Esophagus muscularis mucosa (tissue), 4 donors: ENCODE results near the gene PMM2. TPM values are rescaled to one million over a fixed set of nuclear protein-coding genes. Genes with fewer than 3 reads are reported as not detected.

ENCODE experiments used
- DNase-seq: peaks from one replicate; pipeline ENCODE4 v3.0.0-alpha.2; 2017; ENCODE audit errors: extremely low spot score
- H3K27ac ChIP-seq, 4 donors: fragments of 200-600 bp; sonication (generic); replicated peaks in 1 of 4; 1 replicate in 3 of 4; 2 replicates in 1 of 4; pipeline ENCODE4 v1.5.1; 2016 to 2019; ENCODE audit warnings: mild to moderate bottlenecking in 1 of 4
- H3K27me3 ChIP-seq, 4 donors: fragments of 200-600 bp; sonication (generic); one replicate each; pipeline versions ENCODE4 v1.5.1 to v1.6.0; 2016 to 2019
- H3K36me3 ChIP-seq, 4 donors: fragments of 200-600 bp; sonication (generic); one replicate each; pipeline ENCODE4 v1.5.1; 2016 to 2019
- H3K4me1 ChIP-seq, 4 donors: fragments of 200-600 bp; sonication (generic); one replicate each; pipeline ENCODE4 v1.5.1; 2016 to 2019
- H3K4me3 ChIP-seq, 4 donors: fragments of 200-600 bp; sonication (generic); 1 replicate in 2 of 4; 2 replicates in 2 of 4; pipeline ENCODE4 v1.5.1; 2016 to 2019; ENCODE audit warnings: mild to moderate bottlenecking in 4 of 4, moderate library complexity in 1 of 4
- H3K9me3 ChIP-seq, 4 donors: fragments of 200-600 bp; sonication (generic); 1 replicate in 3 of 4; 2 replicates in 1 of 4; pipeline ENCODE4 v1.5.1; 2016 to 2019
- EP300 ChIP-seq: sonication (generic); formaldehyde crosslinking; IDR thresholded peaks from one replicate; pipeline ENCODE4 v1.6.1; 2017; ENCODE audit warnings: antibody characterized with exemption
- POLR2A ChIP-seq: fragments of 450-650 bp; IDR thresholded peaks from one replicate; pipeline ENCODE4 v1.6.1; 2017; ENCODE audit warnings: antibody characterized with exemption, moderate library complexity, mild to moderate bottlenecking, low read depth
- POLR2AphosphoS5 ChIP-seq, 2 donors: sonication (generic); formaldehyde crosslinking; IDR thresholded peaks; one replicate each; pipeline ENCODE4 v1.6.1; 2017; ENCODE audit warnings: antibody characterized with exemption in 2 of 2
- WGBS: methylation state at CpG from one replicate; pipeline ENCODE4 v1.1.5; 2018; 5-methylcytosine and 5-hydroxymethylcytosine counted together
- intact Hi-C: fragments of 100-400 bp; cut with DNase I; formaldehyde crosslinking; loops from one replicate; pipeline ENCODE4 v1.15.1; 2023
- total RNA-seq, 4 donors: library from RNA; depleted of rRNA; stranded (reverse); fragments of >200 nt; gene quantifications; one replicate each; pipeline versions ENCODE4 v1.1.0 to v1.2.1, GENCODE V29; 2016
- TF ChIP-seq, protein P1 (sequence below), 3 experiments: fragments of 200-600 bp in 2 of 3; fragments of 450-650 bp in 1 of 3; sonication (generic) in 2 of 3; IDR thresholded peaks; one replicate each; pipeline ENCODE4 v1.5.1; 2017 to 2019; ENCODE audit warnings: antibody characterized with exemption in 3 of 3, mild to moderate bottlenecking in 2 of 3, moderate library complexity in 1 of 3

The PMM2 gene
- total RNA-seq, 4 donors from 2014 or later, result 19.6 to 34.3 (median 23.5) TPM

DNA sequence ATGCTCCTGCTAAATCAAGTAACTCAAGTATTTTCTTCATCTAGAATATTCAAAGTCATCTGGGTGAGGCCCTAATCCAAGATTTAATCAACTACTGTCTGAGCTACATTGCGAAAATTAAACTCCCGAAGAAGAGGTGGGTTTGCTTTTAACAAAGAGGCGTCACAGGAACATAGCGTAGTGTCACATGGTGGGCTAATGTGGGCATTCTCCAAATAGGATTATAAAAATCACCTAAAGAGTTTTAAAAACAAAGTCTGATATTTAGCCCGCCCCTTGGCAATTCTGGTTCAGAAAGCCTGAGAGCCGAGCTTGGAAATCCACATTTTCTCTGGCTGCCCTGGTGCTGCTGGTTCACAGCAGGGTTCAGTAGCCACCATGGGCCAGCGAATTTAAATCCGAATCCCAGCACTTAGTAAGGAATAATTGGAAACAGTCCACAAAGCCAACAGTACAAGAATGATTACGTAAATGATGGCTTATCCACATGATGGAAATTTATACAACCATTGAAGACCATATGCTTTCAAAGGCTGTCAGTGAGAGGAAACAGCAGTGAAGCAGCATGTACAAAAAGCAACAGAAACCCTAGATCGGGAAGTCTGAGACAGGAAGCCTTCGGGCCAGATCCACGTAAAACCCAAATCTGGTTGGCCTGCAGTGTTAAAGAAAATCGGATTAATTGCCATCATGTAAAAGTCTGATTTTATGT is 8.8 kb downstream of the PMM2 start:
- no peak overlapping the region for H3K27ac ChIP-seq
- WGBS, result 87% methylated on average over 13 of the region's 13 CpGs
- H3K27me3 ChIP-seq, result no peaks in the 10 kb centered on the region
- intact Hi-C loops, result no loop called here
- TF ChIP-seq EP300 (no peak), POLR2AphosphoS5 (IDR thresholded peaks at IDR 0.05) (no peak), POLR2A (no peak)
- TF ChIP-seq, protein P1, sequence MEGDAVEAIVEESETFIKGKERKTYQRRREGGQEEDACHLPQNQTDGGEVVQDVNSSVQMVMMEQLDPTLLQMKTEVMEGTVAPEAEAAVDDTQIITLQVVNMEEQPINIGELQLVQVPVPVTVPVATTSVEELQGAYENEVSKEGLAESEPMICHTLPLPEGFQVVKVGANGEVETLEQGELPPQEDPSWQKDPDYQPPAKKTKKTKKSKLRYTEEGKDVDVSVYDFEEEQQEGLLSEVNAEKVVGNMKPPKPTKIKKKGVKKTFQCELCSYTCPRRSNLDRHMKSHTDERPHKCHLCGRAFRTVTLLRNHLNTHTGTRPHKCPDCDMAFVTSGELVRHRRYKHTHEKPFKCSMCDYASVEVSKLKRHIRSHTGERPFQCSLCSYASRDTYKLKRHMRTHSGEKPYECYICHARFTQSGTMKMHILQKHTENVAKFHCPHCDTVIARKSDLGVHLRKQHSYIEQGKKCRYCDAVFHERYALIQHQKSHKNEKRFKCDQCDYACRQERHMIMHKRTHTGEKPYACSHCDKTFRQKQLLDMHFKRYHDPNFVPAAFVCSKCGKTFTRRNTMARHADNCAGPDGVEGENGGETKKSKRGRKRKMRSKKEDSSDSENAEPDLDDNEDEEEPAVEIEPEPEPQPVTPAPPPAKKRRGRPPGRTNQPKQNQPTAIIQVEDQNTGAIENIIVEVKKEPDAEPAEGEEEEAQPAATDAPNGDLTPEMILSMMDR (IDR thresholded peaks at IDR 0.05), result no peak
- no peaks in the 10 kb centered on the region for H3K4me1 ChIP-seq
- no peaks in the 10 kb centered on the region for H3K9me3 ChIP-seq
- DNase-seq, result no peak
- no peak overlapping the region for H3K4me3 ChIP-seq
- H3K36me3 ChIP-seq, result peaks cover 55 to 100% (median 97%) of the 10 kb centered on the region in 4 donors

DNA sequence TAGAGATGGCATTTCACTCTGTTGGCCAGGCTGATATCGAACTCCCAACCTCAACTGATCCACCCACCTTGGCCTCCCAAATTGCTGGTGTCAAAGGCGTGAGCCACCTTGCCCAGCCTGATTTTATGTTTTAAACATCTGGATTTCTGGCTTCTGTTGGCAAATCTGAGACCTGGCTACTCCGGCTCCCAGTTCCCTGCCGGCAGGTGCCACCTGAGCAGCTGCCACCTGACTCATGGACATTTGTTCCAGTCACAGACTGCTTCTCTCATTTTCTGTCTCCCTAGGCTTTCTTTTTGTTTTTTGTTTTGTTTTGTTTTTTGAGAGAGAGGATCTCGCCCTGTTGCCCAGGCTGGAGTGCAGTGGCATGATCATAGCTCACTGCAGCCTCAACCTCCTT is 9.6 kb downstream of the PMM2 start:
- intact Hi-C loops, result no loop called here
- Histone ChIP-seq H3K27ac (no peak overlapping the region), H3K4me1 (no peaks in the 10 kb centered on the region), H3K27me3 (no peaks in the 10 kb centered on the region), H3K4me3 (no peak overlapping the region), H3K9me3 (no peaks in the 10 kb centered on the region), H3K36me3 (peaks cover 61 to 100% (median 96%) of the 10 kb centered on the region in 4 donors)
- 97% methylated on average over 5 of the region's 5 CpGs for WGBS
- DNase-seq, result no peak
- TF ChIP-seq POLR2A (no peak), EP300 (no peak), POLR2AphosphoS5 (IDR thresholded peaks at IDR 0.05) (no peak)
- TF ChIP-seq, protein P1 (IDR thresholded peaks at IDR 0.05), result no peak

DNA sequence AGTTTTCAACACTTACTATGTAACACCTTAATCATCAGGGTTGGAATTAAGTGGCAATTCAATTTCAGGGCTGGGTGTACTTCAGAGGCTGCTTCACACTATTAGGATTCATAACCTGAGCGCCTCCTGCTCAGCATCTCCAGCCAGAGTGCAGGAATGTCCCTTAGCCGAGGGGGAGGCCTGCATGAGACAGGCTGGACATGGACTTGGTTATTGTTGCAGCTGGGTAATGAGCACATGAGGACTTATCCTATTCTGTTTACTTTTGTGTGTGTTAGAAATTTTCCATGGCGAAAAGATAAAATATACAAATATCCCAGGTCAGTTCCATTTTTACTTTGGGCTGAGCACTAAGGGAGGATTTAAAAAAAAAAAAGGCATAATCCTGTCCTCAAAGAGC is 10.4 kb downstream of the PMM2 start:
- Histone ChIP-seq H3K4me1 (no peaks in the 10 kb centered on the region), H3K9me3 (no peaks in the 10 kb centered on the region), H3K27me3 (no peaks in the 10 kb centered on the region), H3K4me3 (no peak overlapping the region), H3K36me3 (peaks cover 61 to 100% (median 96%) of the 10 kb centered on the region in 4 donors), H3K27ac (no peak overlapping the region)
- 86% methylated on average over 3 of the region's 3 CpGs for WGBS
- TF ChIP-seq, protein P1 (IDR thresholded peaks at IDR 0.05), result no peak
- no peak for TF ChIP-seq POLR2AphosphoS5 (IDR thresholded peaks at IDR 0.05)
- no peak for TF ChIP-seq EP300
- no peak for TF ChIP-seq POLR2A
- intact Hi-C loops, result no loop called here
- no peak for DNase-seq

DNA sequence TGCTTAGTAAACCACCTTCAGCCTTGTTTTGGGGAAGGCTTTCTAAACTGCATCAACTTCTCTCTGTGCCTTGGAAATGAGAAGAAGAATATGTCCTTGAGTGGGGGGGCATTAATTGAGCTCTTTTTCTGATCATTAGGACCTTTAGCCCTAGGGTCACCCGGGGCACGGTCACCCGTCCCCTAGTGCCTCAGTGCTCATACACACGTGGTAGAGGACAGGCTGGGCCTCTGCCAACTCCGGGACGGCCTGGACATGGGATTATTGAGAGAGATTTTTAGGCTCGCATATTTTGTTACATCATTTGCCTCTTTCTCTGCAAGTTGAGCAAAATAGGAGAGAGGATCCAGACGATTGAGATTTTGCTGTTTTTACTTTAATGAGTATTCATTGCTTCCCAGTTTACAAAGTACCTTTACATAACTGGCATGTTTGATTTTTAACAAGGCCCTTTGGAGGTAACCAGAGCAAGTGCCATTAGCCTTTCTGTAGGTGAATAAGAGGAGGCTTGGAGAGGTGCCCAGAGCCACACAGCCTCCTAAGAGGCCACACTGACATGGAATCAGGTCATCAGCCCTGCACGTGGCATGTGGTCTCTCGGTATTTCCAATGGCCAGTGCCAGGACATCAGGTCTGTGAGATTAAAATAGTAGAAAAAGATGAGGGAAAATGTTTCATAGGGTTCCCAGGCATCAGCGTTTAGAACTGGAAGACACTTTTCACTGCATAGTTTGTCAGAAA is 11.1 kb downstream of the PMM2 start:
- H3K27ac ChIP-seq, result no peak overlapping the region
- intact Hi-C loops, result no loop called here

More for the DNA sequence above, 11.1 kb downstream of the PMM2 start:
- no peaks in the 10 kb centered on the region for H3K9me3 ChIP-seq
- 81% methylated on average over 11 of the region's 11 CpGs for WGBS
- H3K27me3 ChIP-seq, result no peaks in the 10 kb centered on the region
- H3K4me1 ChIP-seq, result no peaks in the 10 kb centered on the region
- no peak for DNase-seq
- H3K36me3 ChIP-seq, result peaks cover 62 to 100% (median 96%) of the 10 kb centered on the region in 4 donors
- TF ChIP-seq EP300 (no peak), POLR2A (no peak), POLR2AphosphoS5 (IDR thresholded peaks at IDR 0.05) (no peak)
- TF ChIP-seq, protein P1 (IDR thresholded peaks at IDR 0.05), result no peak
- no peak overlapping the region for H3K4me3 ChIP-seq
